ENCODE measurements around the gene COX5B.
A peak's percentile ranks its signal among the peaks of the same experiment; 100 is the strongest.
"Not testable (repeated sequence)": the region's sequence is repeated elsewhere in the genome, so short reads cannot be mapped to it uniquely, and the experiment has no call there.

The COX5B gene

GRCh38 chr2:97645695-97646629 is at the start of gene COX5B:
Gene COX5B, plus strand, starts transcription at chr2:97646062. Its CDS starts 25 bp downstream, at chr2:97646087.
- DNase-seq, result peak; percentile 91

- not testable (repeated sequence) for DNase-seq
Measured at GRCh38 chr2:97596180-97596579, 49.7 kb upstream of the COX5B start.

DNA sequence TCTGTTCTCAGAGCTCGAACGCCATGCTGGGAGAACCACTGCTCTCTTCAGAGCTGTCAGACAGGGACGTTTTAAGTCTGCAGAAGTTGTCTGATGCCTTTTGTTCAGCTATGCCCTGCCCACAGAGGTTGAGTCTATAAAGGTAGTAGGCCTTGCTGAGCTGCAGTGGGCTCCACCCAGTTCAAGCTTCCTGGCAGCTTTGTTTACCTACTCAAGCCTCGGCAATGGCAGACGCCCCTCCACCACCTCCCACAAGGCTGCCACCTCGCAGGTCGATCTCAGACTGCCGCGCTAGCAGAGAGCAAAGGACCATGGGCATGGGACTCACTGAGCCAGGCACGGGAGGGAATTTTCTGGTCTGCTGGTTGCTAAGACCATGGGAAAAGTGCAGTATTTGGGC is 44.3 kb upstream of the COX5B start:
- not testable (repeated sequence) for DNase-seq

DNA sequence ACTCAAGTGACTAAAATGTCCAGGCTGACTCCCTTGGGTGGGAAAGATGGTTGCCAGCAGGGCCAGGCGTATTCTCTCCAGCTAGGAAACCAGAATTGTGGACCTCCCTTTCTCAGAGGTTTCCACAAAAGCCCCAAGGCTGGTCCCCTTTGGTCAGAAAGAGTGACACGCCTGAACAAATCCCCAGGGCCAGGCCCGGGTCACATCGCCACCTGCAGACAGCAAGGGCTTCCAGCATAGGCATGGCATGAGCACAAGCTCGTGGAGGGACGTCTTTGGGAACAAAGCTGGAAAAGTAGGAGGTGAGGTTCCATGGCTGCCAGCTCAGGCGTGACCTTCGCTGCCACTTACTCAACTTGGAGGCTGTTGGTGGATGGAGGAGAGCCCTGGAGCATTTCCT is 40.8 kb upstream of the COX5B start:
- not testable (repeated sequence) for DNase-seq

DNA sequence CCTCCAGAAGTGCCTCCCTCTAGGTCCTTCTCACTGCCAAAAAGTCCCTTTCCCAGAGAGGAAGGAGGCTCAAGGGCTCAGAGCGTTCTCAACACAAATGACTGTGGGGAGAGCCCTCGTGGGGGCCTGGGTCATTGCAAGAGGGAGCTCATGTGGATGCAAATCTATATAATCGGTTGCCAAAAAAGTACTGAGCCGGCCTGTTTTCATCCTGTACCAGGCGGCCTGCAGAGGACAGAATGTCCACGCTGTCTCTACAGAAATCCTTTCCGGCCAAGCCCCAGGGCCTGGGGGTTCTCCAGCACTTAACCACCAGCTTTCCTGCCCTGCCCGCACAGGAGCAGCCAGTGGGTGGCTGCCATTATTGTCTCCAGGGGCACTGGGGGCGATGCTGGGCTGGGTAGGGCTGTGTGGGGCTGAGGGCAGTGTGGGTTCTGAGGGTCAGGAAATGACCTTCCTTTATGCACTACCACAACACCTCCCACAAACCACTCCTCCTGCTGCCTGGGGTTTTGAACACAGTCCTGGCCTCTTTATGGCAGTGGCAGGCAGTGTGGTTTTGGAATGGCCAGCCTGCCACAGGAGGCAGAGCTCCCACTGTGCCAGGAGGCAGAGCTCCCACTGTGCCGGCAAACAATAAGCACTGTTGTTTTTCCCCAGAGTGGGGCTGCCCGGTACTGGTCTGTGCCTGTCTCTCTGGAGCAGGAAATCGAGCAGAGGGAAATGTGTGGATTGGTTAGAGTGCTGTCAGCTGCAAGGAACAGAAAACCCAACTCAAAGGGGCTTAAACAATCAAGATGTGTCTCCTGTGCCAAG is 40.1 kb upstream of the COX5B start:
- DNase-seq, result not testable (repeated sequence)

DNA sequence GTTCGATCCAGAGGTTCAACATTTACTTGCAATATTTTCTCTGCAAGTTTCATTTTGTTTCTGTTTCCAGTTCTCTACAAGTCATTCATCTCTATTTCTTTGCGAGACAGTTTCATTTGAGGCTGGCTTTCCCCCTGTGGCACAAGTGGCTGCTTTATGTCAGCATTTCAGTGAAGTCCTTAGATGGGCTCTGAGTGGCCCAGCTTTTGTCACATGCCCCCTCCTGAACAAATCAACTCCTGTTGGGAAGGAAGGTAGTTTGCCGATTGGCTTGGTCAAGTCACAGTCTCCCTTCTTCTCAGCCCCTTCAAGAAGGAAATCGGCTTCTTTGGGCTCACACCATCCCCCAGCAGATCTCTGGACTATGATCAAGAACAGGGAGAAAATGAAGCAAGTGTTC is 37.1 kb upstream of the COX5B start:
- DNase-seq, result not testable (repeated sequence)

DNA sequence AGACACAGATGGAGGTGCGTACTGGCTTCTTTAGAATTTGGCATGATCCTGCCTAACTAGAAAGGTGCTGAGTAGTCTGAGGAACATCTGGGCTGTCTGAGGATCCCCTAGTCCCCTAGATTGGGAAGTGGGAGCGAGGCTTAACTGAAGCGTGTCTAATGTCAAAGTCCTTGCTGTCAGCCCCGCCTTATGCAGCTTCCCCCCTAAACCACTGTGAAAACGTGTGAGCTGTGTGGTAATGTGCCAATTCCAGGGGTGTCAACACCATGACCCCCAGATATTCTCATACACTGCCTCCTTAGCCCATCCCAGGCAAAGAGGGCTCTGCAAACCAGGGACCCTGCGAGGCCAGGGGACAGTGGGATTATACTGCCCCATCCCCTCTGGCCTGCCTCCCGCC is 34.0 kb upstream of the COX5B start:
- DNase-seq, result not testable (repeated sequence)

DNA sequence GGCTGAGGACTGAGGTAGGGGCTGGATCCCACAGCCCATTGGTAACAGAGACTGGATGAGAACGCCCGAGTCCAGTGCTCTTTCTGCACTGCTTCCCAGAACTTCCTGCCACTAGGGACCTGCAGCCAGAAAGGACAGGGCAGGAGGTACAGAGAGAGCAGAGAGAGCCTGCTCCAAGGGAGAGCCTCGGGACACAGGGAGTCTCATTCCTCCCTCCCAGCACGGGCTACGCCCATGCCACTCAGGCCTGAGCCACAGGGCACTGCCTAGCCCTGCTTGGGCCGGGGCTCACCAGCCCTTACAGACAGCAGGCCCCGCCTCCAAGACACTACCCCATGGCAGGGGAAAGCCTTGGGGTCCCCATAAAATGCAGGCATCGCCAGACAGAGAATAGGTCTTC is 30.1 kb upstream of the COX5B start:
- DNase-seq, result not testable (repeated sequence)

- DNase-seq, result no peak
Measured at GRCh38 chr2:97617911-97618310, 28.0 kb upstream of the COX5B start.

DNA sequence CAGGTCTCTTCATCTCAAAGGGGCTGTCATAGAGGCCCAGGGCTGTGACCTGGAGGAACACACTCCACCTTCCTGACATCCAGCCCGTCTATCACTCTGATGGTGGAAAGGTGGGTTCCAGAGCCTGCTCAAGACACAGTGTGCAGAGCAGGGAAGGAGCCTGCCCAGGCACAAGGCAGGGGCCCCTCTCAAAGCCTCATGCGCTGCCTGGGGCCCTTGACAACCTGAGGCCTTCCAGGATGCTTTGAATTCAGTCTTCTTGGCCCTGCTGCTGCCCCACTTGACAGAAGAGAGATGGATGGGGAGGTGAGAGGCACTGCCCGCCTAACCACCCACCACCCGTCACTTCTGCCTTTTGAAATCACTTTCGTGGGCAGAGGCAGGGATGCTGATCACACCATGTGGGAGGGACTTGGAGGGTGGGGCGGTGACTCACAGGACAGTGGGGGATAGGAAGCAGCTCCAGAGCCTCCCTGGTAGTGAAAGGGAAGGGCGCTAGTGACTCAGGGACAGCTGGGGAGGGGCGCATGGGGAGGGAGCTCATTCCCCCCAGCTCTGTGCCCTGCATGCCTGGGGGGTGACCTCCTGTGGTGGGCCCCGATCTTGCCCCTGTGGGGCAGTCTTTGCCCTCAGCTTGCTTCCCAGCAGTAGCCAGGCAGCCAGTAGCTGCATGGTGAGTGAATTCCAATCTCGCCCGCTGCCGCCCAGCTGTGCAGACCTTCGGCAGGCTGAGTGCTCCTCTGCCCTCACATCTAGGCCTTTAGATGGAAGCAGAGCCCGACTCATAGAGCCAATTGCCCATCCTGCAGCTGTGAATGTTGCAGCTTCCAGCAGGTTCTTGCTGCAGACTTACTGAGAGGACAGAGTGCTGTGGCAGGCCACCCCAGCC is 26.7 kb upstream of the COX5B start:
- DNase-seq, result not testable (repeated sequence)

- not testable (repeated sequence) for DNase-seq
Measured at GRCh38 chr2:97620492-97620891, 25.4 kb upstream of the COX5B start.

- DNase-seq, result not testable (repeated sequence)
Measured at GRCh38 chr2:97622976-97623375, 22.9 kb upstream of the COX5B start.

GRCh38 chr2:97625354-97626048 is 20.4 kb upstream of the COX5B start:
- not testable (repeated sequence) for DNase-seq

DNA sequence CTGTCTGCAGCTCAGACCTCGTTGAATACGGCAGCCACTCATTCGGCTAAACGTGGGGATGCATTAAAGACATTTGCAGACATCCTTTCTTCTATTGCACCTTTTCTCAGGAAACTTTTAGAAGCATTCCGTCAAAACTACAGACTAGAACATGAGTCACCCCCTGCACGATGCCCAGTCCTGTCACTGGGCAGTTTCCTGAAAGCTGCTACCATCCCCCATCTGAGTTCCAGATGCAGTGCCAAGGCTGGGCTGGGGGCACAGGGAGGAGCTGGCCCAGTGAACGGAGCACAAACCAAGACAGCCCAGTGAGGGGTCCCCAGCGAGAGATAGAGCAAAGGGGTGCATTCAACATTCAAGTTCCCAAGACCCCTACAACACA is 19.8 kb upstream of the COX5B start:
- DNase-seq, result not testable (repeated sequence)

DNA sequence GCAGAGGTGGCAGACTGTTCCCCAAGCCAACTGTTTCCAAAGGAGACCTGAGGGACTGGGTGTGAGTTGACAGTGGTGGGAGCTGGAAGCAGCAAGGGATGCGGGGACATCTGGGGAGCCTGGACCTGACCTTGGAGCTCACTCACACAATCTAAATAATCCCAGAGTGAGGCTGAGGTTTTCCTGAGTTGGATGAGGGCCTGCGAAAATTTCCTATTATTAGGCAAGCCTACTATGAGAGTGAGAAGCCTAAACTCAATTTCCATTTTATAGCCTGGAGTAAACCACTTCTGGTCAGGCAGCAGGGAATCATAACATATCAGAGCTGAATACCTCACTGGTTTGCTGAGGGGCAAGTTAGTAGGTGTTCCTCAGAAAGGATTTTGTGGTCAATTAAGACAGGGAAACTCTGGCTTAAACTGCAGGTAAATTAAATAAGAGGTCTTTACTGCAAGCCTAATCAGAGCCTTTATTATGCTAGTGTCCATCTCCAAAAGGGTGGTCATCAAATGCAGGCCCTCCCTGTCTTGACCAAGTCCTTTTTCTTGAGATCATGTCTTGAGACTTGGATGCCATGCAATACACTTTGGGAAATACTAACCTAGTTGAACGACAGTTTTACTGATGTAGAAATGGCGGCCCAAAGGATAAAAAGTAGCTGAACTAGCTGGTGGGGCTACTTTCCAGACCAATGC is 1.7 kb upstream of the COX5B start:
- DNase-seq, result no peak

DNA sequence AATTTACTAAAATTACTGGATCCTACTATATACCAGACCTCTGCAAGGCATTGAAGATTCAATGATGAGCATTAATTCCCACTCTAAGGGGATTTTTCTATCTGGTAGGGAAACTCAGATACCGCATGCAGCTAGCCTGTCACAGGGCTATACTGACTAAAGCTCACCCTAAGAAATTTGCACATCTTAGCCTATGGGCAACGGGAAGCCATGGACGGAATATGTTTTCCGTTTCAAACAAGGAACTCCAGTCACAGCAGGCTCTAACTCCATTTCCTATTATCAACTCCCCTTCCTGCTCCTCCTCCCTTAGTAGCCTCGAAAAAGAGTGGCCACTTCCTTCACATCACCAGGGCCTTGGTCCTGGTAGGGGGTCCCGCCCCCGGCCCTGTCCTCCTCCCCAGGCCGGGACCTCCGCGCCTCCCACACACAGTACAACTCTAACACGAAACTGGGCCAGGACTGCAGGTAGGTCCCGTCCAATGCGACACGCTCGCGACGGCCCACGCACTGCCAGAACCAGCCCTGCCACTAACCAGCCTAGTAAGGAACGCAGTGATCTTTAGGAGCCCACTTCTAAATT is 659 bp upstream of the COX5B start:
- DNase-seq, result no peak

GRCh38 chr2:97646977-97647376 is 1.1 kb downstream of the COX5B start:
- DNase-seq, result no peak

DNA sequence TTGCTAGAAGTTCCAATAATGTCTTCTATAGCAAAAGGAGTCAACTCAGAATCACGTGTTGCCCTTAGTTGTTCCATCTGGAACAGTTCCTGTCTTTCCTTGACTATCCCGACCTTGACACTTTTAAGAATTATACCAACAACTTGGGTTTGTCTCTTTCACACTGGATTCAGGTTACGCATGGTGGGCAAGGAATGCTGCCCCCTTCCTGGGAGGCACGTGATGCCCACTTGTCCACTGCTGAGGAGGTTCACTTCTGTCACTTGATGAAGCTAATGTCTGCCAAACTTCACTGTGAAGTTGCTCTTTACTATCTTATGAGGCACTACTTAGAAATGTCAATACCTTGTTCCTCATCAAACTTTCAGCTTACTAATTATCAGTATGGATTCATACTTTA is 5.3 kb downstream of the COX5B start:
- DNase-seq, result no peak

DNA sequence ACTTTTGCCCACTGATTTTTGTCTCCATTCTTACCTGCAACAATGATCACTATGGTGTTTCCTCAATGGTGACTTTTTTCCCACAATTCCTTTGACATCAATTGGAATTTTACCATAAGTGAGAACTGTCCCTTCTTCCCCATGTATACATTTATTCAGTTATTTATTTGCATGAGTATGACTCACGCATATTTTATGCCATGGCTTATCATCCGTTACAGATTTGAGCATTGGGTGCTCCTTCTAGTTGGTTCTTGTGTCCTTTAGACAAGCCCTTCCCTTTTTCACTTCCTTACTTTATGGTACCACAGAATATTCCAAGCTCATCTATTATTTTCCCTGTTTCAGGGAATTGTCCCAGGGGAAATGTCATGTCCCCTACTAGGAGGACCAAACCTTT is 7.6 kb downstream of the COX5B start:
- no peak for DNase-seq

GRCh38 chr2:97653874-97654273 is 8.0 kb downstream of the COX5B start:
- no peak for DNase-seq

DNA sequence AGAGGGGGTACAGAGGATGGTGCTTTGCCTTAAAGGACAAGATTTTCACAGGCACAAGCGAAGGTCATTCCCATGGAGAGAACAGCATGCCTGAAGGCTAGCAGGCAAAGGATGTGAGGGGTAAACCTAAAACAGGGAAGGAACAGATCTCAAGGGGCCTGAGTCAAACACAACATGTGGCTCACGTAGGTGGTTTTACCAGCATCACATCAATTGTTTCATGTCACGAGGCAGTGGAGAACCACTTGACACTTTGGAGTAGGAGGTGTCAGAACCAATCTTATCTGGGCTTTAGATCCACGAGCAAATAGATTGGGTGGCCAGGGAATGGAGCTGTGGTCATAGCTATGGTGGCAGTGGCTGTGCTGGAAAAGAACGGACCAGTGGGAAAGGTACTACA is 8.4 kb downstream of the COX5B start:
- DNase-seq, result no peak

Measured in NCI-H187 treated with DMSO at 0.1 percent for 48 hours (cell line).